MCF 10A (cell line): ENCODE results near the gene SLC13A4. TPM values are rescaled to one million over a fixed set of nuclear protein-coding genes. Genes with fewer than 3 reads are reported as not detected.

Experiments used
- BruUV-seq: library from RNA; stranded (reverse); fragments of 400-500 nt; replicated peaks from 2 replicates; lab custom pipeline; 2021; lab: Mats Ljungman, UMichigan
- CTCF ChIA-PET: fragments of 300-600 bp; sonication (Branson Sonifier 250); formaldehyde crosslinking; extraction: SDS; loops from one replicate; lab custom pipeline; 2021; ENCODE audit warnings: antibody characterized with exemption, inconsistent platforms; lab: Yijun Ruan, JAX
- POLR2A ChIA-PET: fragments of 300-600, 350-650 bp; sonication (Branson Sonifier 250); formaldehyde crosslinking; extraction: SDS; loops from one replicate; lab custom pipeline; 2020; ENCODE audit warnings: antibody characterized with exemption, inconsistent platforms; lab: Yijun Ruan, JAX
- DNase-seq: peaks from one replicate; pipeline ENCODE4 v3.0.0-alpha.2; 2018; ENCODE audit not compliant: unreplicated experiment
- H3K27ac Mint-ChIP-seq: one replicate; pipeline ENCODE4 v1.8.0; 2022; ENCODE audit warnings: mild to moderate bottlenecking, low read depth, mixed read lengths; ENCODE audit not compliant: unreplicated experiment
- H3K27me3 Mint-ChIP-seq: one replicate; pipeline ENCODE4 v1.8.0; 2022; ENCODE audit warnings: mixed read lengths; ENCODE audit not compliant: insufficient read depth, unreplicated experiment
- H3K36me3 Mint-ChIP-seq: one replicate; pipeline ENCODE4 v1.8.0; 2022; ENCODE audit warnings: mild to moderate bottlenecking, moderate library complexity, mixed read lengths; ENCODE audit not compliant: insufficient read depth, unreplicated experiment
- H3K4me1 Mint-ChIP-seq: one replicate; pipeline ENCODE4 v1.8.0; 2022; ENCODE audit warnings: mixed read lengths; ENCODE audit not compliant: insufficient read depth, unreplicated experiment
- H3K4me3 Mint-ChIP-seq: one replicate; pipeline ENCODE4 v1.8.0; 2022; ENCODE audit warnings: mild to moderate bottlenecking, moderate library complexity, mixed read lengths; ENCODE audit not compliant: unreplicated experiment
- H3K9me3 Mint-ChIP-seq: one replicate; pipeline ENCODE4 v1.8.0; 2022; ENCODE audit warnings: mixed read lengths; ENCODE audit not compliant: unreplicated experiment
- CTCF ChIP-seq: fragments of 200-600 bp; IDR thresholded peaks from one replicate; pipeline ENCODE4 v1.8.0; 2022; ENCODE audit warnings: antibody characterized with exemption, mild to moderate bottlenecking; ENCODE audit not compliant: unreplicated experiment
- intact Hi-C: fragments of 100-400 bp; cut with micrococcal nuclease; formaldehyde crosslinking; loops from 2 replicates; pipeline ENCODE4 v1.14.1; 2022
- total RNA-seq: library from RNA; stranded (reverse); gene quantifications from 2 replicates; pipeline ENCODE4 v1.2.3, GENCODE V29; 2022

The SLC13A4 gene
- total RNA-seq, 1 experiment from 2014 or later = not detected

DNA sequence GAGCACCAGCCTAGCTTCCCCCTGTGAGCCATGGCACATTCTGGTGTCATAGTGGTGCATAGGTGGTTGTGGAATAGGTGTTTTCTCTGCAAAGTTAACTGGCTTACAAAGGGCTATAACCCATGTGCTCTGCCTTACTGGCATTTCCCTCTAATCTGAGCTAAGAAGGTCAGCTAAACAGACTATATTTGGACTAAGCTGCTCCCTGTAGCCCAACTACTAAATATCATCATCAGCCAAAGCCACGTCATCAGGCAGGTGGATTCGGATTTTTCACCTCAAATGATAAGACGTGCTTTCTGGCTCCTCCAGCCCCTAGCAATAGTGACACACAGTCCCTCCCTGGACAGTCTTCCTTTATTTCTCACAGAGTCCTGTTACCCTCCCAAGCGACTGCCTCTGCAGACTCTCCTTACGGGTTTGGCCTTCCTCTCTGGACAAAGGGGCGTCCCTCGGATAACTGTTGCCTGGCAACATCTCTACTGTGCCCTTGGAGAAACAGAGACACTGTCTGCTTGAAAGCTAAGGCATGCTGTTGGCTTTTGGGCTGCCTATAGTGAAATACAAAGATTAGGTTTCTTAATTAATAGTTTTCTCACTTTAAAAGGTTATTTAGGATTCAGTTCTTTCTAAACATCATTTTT is 9.1 kb downstream of the SLC13A4 start:
- H3K27ac Mint-ChIP-seq = no peak overlapping the region
- BruUV-seq = no TSS peak
- intact Hi-C loops = no loop called here
- no peak for DNase-seq
- no peaks in the 10 kb centered on the region for H3K27me3 Mint-ChIP-seq
- TF ChIP-seq CTCF = no peak
- no peaks in the 10 kb centered on the region for H3K9me3 Mint-ChIP-seq
- H3K4me3 Mint-ChIP-seq = no peak overlapping the region
- ChIA-PET CTCF (interaction anchor here (0.7 to 1.0 kb wide), 2 partner anchors 27 to 47 kb away, joined by 3 to 4 read pairs; no protein-coding TSS in a partner anchor), POLR2A (interaction anchor here (1.0 kb wide), 1 partner anchor 16 kb away, joined by 5 read pairs; no protein-coding TSS in a partner anchor)
- H3K4me1 Mint-ChIP-seq = no peaks in the 10 kb centered on the region
- no peaks in the 10 kb centered on the region for H3K36me3 Mint-ChIP-seq

DNA sequence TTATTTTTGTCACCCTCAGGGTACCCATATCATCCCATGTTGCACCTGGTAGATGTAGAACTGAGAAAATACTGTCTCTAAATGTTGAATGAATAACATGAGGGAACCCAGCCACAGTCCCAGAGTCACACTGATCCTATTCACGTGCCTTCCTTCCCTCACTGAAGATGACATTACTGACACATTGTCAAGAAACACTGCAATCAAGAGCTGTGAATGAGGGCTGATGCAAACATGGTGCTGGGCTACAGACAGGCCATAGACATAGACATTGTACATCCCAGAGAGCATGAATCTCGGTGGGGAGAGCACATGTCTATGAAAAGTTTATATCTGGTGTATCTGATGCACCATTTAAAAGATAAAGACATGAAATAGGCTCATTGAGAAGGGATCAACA is 9.8 kb downstream of the SLC13A4 start:
- no peaks in the 10 kb centered on the region for H3K4me1 Mint-ChIP-seq
- no peaks in the 10 kb centered on the region for H3K9me3 Mint-ChIP-seq
- no peak overlapping the region for H3K27ac Mint-ChIP-seq
- ChIA-PET POLR2A (no interaction called here), CTCF (no interaction called here)
- intact Hi-C loops = no loop called here
- no TSS peak for BruUV-seq
- H3K4me3 Mint-ChIP-seq = no peak overlapping the region
- H3K27me3 Mint-ChIP-seq = no peaks in the 10 kb centered on the region
- no peak for TF ChIP-seq CTCF
- no peaks in the 10 kb centered on the region for H3K36me3 Mint-ChIP-seq
- DNase-seq = no peak

DNA sequence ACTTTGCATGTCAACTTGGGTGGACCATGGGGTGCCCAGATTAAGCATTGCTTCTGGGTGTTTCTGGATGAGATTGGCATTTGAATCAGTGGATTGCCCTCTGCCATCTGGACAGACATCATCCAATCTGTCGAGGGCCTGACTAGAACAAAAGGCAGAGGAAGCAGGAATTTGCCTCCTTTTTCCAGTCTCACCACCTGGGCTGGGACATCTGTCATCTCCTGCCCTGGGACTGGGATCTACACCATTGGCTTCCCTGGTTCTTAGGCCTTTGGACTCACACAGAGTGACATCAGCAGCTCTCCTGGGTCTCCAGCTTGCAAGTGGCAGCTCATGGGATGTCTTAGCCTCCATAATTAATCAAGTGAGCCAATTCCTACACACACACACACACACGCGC is 10.3 kb downstream of the SLC13A4 start:
- H3K4me3 Mint-ChIP-seq = no peak overlapping the region
- H3K4me1 Mint-ChIP-seq = no peaks in the 10 kb centered on the region
- ChIA-PET CTCF (interaction anchor here (0.6 kb wide), 1 partner anchor 11 kb away, joined by 3 read pairs; no protein-coding TSS in a partner anchor), POLR2A (interaction anchor here (2.3 kb wide), 1 partner anchor 27 kb away, joined by 12 read pairs; no protein-coding TSS in a partner anchor)
- no peaks in the 10 kb centered on the region for H3K9me3 Mint-ChIP-seq
- intact Hi-C loops = no loop called here
- TF ChIP-seq CTCF = no peak
- DNase-seq = no peak
- no TSS peak for BruUV-seq
- no peak overlapping the region for H3K27ac Mint-ChIP-seq
- H3K27me3 Mint-ChIP-seq = no peaks in the 10 kb centered on the region
- H3K36me3 Mint-ChIP-seq = no peaks in the 10 kb centered on the region

- intact Hi-C loops = no loop called here
- Mint-ChIP-seq H3K4me3 (no peak overlapping the region), H3K36me3 (no peaks in the 10 kb centered on the region), H3K9me3 (no peaks in the 10 kb centered on the region), H3K4me1 (no peaks in the 10 kb centered on the region), H3K27ac (no peak overlapping the region), H3K27me3 (no peaks in the 10 kb centered on the region)
- peak; percentile 92 for DNase-seq
- CTCF ChIA-PET = interaction anchor here (0.6 to 3.7 kb wide), 8 partner anchors 19 to 763 kb away, joined by 3 to 18 read pairs (median 3); no protein-coding TSS in a partner anchor
- no peak for TF ChIP-seq CTCF
- no TSS peak for BruUV-seq
- POLR2A ChIA-PET = interaction anchor here (0.8 to 2.3 kb wide), 5 partner anchors 25 to 44 kb away, joined by 3 to 12 read pairs (median 3); no protein-coding TSS in a partner anchor
These were observed 11.2 kb downstream of the SLC13A4 start for GRCh38 chr7:135716677-135717238.
